Vagina (tissue), 2 donors: ENCODE data around the gene ARHGAP45.

Experiments
- CTCF ChIP-seq, 3 experiments: fragments of 450-650 bp in 2 of 3; fragments of 200-600 bp in 1 of 3; sonication (generic) in 1 of 3; IDR thresholded peaks; one replicate each; pipeline ENCODE4 v1.5.1; 2017 to 2019; ENCODE audit warnings: antibody characterized with exemption in 3 of 3, mild to moderate bottlenecking in 2 of 3, moderate library complexity in 2 of 3
- POLR2AphosphoS5 ChIP-seq, 2 donors: sonication (generic); formaldehyde crosslinking; IDR thresholded peaks; one replicate each; pipeline ENCODE4 v1.9.0; 2017; ENCODE audit warnings: antibody characterized with exemption in 2 of 2, mild to moderate bottlenecking in 2 of 2, low read depth in 1 of 2; ENCODE audit not compliant: insufficient read depth in 1 of 2

DNA sequence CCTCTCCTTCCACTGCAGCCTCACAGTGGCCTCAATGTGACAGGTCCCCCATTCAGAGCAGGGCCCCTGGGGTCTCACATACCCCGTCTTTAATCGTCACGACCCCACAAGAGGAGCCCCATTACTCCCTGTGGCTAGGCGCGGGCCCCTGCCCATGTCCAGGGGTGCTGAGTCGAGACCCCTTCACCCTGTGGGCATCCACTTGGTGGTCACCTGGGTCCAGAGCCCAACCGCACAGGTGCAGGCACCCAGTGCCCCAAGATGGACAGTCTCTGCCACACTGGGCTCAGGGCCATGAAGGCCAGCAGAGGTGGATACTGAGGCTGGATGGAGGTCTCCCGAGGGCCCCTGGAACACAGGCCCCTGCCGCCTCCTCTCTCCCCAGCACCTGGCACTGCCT lies 49.1 kb upstream of the ARHGAP45 start:
- TF ChIP-seq CTCF (IDR thresholded peaks at IDR 0.05): no peak
- no peak for TF ChIP-seq POLR2AphosphoS5 (IDR thresholded peaks at IDR 0.05; ENCODE audit: insufficient read depth in 1 of 2, low read depth in 1 of 2)
